BE2C (cell line): ENCODE results near the gene PALMD. TPM values are rescaled to one million over a fixed set of nuclear protein-coding genes. Genes with fewer than 3 reads are reported as not detected.
A peak's percentile ranks its signal among the peaks of the same experiment; 100 is the strongest.

ENCODE experiments used
- DNase-seq: peaks from one replicate; pipeline ENCODE4 v3.0.0-alpha.2; 2020
- H3K27me3 ChIP-seq: fragments of 250-450 bp; sonication (Bioruptor Pico); 2 replicates; pipeline ENCODE4 v1.5.1; 2020; ENCODE audit warnings: mild to moderate bottlenecking
- H3K36me3 ChIP-seq: fragments of 250-450 bp; sonication (Bioruptor Pico); 2 replicates; pipeline ENCODE4 v1.5.1; 2020; ENCODE audit warnings: mild to moderate bottlenecking
- H3K4me1 ChIP-seq: fragments of 250-450 bp; sonication (Bioruptor Pico); 2 replicates; pipeline ENCODE4 v1.5.1; 2020
- H3K4me3 ChIP-seq: 2 replicates; pipeline ENCODE4 v1.5.1; 2011; ENCODE audit warnings: low read depth, low read length
- H3K9me3 ChIP-seq: fragments of 250-450 bp; sonication (Bioruptor Pico); 2 replicates; pipeline ENCODE4 v1.5.1; 2020
- polyA plus RNA-seq: library from polyadenylated mRNA; unstranded; fragments of >200 nt; gene quantifications from one replicate; pipeline ENCODE4 v1.2.1, GENCODE V29; 2012; ENCODE audit warnings: low read depth, missing spikeins; ENCODE audit not compliant: insufficient read length, insufficient read depth
- TF ChIP-seq, protein P1 (sequence below): IDR thresholded peaks from 2 replicates; pipeline ENCODE4 v1.5.1; 2012; ENCODE audit warnings: mild to moderate bottlenecking, low read depth, low read length

Gene PALMD
- 1.1 TPM for polyA plus RNA-seq

- peak; percentile 78 for DNase-seq
- Histone ChIP-seq H3K36me3 (no peaks in the 10 kb centered on the region), H3K27me3 (no peaks in the 10 kb centered on the region), H3K9me3 (no peaks in the 10 kb centered on the region), H3K4me3 (peak within 1 kb of the TSS; percentile 71), H3K4me1 (peaks cover 13% of the 10 kb centered on the region; the same call in 1 of the 2 replicates)
- TF ChIP-seq, protein P1, sequence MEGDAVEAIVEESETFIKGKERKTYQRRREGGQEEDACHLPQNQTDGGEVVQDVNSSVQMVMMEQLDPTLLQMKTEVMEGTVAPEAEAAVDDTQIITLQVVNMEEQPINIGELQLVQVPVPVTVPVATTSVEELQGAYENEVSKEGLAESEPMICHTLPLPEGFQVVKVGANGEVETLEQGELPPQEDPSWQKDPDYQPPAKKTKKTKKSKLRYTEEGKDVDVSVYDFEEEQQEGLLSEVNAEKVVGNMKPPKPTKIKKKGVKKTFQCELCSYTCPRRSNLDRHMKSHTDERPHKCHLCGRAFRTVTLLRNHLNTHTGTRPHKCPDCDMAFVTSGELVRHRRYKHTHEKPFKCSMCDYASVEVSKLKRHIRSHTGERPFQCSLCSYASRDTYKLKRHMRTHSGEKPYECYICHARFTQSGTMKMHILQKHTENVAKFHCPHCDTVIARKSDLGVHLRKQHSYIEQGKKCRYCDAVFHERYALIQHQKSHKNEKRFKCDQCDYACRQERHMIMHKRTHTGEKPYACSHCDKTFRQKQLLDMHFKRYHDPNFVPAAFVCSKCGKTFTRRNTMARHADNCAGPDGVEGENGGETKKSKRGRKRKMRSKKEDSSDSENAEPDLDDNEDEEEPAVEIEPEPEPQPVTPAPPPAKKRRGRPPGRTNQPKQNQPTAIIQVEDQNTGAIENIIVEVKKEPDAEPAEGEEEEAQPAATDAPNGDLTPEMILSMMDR, result no peak
Observed at GRCh38 chr1:99645699-99646531, at the start of gene PALMD. TSS of gene PALMD (plus strand) at chr1:99646113. CDS start at chr1:99646318, 205 bp downstream.

- H3K36me3 ChIP-seq, result no peaks in the 10 kb centered on the region
- DNase-seq, result no peak
Observed at GRCh38 chr1:99598738-99599411, 47.0 kb upstream of the PALMD start.

GRCh38 chr1:99599678-99600175 lies 46.2 kb upstream of the PALMD start:
- no peaks in the 10 kb centered on the region for H3K27me3 ChIP-seq
- DNase-seq, result peak; percentile 47
- no peaks in the 10 kb centered on the region for H3K36me3 ChIP-seq
- H3K4me3 ChIP-seq, result no peak overlapping the region
- H3K4me1 ChIP-seq, result peaks cover 11% of the 10 kb centered on the region
- TF ChIP-seq, protein P1, result no peak
- no peaks in the 10 kb centered on the region for H3K9me3 ChIP-seq

More at GRCh38 chr1:99598738-99599411, 47.0 kb upstream of the PALMD start:
- no peaks in the 10 kb centered on the region for H3K9me3 ChIP-seq
- no peak overlapping the region for H3K4me3 ChIP-seq
- TF ChIP-seq, protein P1, result no peak
- H3K4me1 ChIP-seq, result peaks cover 11% of the 10 kb centered on the region
- no peaks in the 10 kb centered on the region for H3K27me3 ChIP-seq

GRCh38 chr1:99600782-99601181 lies 45.1 kb upstream of the PALMD start:
- TF ChIP-seq, protein P1, result no peak
- no peak overlapping the region for H3K4me3 ChIP-seq

GRCh38 chr1:99601208-99601607 lies 44.7 kb upstream of the PALMD start:
- Histone ChIP-seq H3K36me3 (no peaks in the 10 kb centered on the region), H3K4me1 (peaks cover 11% of the 10 kb centered on the region), H3K27me3 (no peaks in the 10 kb centered on the region), H3K9me3 (no peaks in the 10 kb centered on the region), H3K4me3 (no peak overlapping the region)
- DNase-seq, result no peak
- TF ChIP-seq, protein P1, result no peak

More at GRCh38 chr1:99600782-99601181, 45.1 kb upstream of the PALMD start:
- H3K27me3 ChIP-seq, result no peaks in the 10 kb centered on the region
- peaks cover 11% of the 10 kb centered on the region for H3K4me1 ChIP-seq
- no peak for DNase-seq
- H3K36me3 ChIP-seq, result no peaks in the 10 kb centered on the region
- H3K9me3 ChIP-seq, result no peaks in the 10 kb centered on the region
